Stimulated activated CD4-positive, alpha-beta T cell treated with anti-CD3 and anti-CD28 coated beads, Interleukin-4, amount 100 ng/mL, for 24 hours (primary cell): ENCODE results near the gene PKN3.
A peak's percentile ranks its signal among the peaks of the same experiment; 100 is the strongest.
"Not testable (repeated sequence)": the region's sequence is repeated elsewhere in the genome, so short reads cannot be mapped to it uniquely, and the experiment has no call there.

Experiments used
- DNase-seq: peaks from one replicate; pipeline ENCODE4 v3.0.0-alpha.2; 2020

PKN3 gene

GRCh38 chr9:128702445-128702948, at the start of gene PKN3:
Gene PKN3 (plus strand): TSS chr9:128702503. CDS start chr9:128702916, 413 bp downstream.
- DNase-seq: peak; percentile 89

DNA sequence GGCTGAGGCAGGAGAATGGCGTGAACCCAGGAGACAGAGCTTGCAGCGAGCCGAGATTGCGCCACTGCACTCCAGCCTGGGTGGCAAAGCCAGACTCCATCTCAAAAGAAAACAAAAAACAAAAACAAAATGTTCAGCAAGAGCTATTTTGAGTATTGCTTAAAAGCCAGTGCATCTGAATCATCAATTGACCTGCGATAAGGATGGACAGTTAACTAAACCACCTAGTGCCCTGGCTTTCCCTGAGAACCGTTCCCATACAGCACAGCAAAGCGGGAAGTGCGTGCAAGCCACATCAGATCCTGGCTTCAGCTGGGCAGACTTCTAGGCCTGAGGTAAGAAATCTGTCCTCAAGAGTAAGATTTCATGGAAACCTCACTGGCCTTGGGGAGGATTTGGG, 48.4 kb upstream of the PKN3 start:
- no peak for DNase-seq

DNA sequence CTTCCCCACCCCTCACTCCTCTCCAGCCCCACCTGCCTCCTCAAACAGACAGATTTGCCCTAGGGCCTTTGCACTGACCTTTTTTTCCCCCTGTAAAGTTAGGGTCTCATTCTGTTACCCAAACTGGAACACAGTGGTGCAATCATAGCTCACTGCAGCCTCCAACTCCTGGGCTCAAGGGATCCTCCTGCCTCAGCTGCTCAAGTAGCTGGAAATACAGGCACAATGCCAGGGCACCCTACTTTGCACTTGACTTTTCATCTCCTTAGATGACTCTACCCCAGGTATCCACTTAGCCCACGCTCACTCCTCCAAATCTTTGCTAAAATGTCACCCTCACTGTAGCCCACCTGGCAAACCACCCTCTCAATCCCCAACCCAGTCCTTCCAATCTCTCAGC, 47.8 kb upstream of the PKN3 start:
- no peak for DNase-seq

- DNase-seq: peak; percentile 97
Observed at GRCh38 chr9:128656416-128657343, 45.6 kb upstream of the PKN3 start, which contains the start of gene DYNC2I2. Gene DYNC2I2 (minus strand): TSS chr9:128656847. CDS start chr9:128656726, 121 bp downstream.

GRCh38 chr9:128657344-128657704, 45.0 kb upstream of the PKN3 start:
- no peak for DNase-seq

DNA sequence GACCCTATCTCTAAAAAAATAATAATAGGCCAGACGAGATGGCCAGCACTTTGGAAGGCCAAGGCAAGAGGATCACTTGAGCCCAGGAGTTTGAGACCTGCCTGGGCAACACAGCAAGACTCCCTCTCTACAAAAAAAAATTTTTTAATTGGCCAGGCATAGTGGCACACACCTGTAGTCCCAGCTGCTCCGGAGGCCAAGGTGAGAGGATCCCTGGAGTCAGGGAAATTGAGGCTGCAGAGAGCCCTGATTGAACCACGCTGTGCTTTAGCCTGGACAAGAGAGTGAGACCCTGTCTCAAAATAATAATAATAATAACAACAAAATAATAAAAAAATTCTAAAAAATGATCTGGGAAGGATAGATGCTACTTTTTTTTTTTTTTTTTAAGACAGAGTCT, 44.5 kb upstream of the PKN3 start:
- no peak for DNase-seq

- not testable (repeated sequence) for DNase-seq
Observed at GRCh38 chr9:128666481-128666941, 35.8 kb upstream of the PKN3 start.

GRCh38 chr9:128669786-128670185, 32.5 kb upstream of the PKN3 start:
- DNase-seq: no peak

- DNase-seq: no peak
Observed at GRCh38 chr9:128675382-128675781, 26.9 kb upstream of the PKN3 start.

- no peak for DNase-seq
Observed at GRCh38 chr9:128677794-128678193, 24.5 kb upstream of the PKN3 start.

DNA sequence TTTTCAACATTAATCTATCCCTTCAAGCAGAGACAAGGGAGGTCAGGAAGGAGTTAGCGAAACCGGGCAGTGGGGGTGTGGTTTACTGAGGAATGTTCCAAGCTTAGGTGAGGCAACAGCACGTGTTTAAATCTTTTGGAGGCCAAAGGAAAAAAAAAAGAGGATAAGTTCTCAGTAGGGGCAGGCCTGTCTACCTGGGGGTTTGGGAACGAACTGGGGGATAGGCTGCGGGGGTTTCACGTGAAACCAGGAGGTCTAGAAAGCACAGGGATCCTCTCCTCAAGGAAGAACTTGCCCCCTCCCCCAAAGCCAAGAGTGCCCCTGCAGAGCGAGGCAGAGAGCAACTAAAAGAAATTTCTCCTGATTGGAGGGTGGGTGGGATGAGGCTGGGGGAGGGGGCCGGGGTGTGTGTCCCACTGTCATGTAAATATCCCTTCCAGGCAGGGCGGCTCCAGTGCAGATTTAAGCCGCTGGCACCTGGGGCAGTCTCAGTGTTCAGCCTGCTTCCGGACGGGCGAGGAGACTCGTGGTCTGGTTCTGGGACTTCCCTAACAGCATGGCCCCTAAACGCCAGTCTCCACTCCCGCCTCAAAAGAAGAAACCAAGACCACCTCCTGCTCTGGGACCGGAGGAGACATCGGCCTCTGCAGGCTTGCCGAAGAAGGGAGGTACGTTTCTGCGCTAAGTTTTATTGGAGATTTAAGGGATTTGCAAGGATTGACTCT, 18.8 kb upstream of the PKN3 start:
- DNase-seq: peak; percentile 31

DNA sequence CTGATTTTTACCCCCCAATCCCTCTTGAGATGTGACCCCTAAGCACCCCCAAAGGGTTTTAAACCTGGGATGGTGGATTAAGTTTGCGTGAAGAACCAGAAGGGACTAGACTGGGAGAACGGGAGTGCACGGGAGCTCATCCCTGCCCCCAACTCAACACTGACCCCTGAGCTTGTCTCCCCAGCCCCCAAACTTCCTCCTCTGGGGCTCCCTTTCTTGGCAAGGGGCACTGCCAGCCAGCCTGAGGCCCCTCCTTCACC, 18.3 kb upstream of the PKN3 start:
- no peak for DNase-seq

- peak; percentile 79 for DNase-seq
Observed at GRCh38 chr9:128684325-128685199, 17.7 kb upstream of the PKN3 start.

- DNase-seq: peak; percentile 53
Observed at GRCh38 chr9:128685636-128686489, 16.4 kb upstream of the PKN3 start.

- DNase-seq: no peak
Observed at GRCh38 chr9:128687453-128687852, 14.8 kb upstream of the PKN3 start.

- peak; percentile 91 for DNase-seq
Observed at GRCh38 chr9:128688501-128689292, 13.6 kb upstream of the PKN3 start, which contains the start of gene SET. Gene SET (plus strand): TSS chr9:128689222. CDS start chr9:128689583, 361 bp downstream.

DNA sequence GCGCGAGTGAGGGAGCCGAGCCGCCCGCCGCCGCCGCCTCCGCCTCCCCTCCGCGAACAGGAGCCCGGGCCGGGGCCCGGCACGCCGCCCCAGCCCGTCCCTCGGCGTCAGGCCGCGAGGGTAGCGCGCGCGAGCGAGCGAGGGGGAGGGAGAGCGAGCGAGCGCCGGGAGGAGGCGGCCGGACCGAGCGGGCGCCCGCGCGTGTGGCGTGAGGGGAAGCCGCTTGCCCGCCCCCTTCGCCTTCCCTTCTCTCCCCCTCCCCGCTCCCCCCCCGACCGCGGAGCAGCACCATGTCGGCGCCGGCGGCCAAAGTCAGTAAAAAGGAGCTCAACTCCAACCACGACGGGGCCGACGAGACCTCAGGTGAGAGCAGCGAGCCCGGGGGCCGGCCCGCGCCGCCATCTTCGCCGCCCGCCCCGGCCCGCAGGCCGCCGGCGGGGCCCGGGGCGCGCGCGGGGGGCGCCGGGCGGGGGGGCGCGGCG, 13.0 kb upstream of the PKN3 start:
- peak; percentile 61 for DNase-seq

DNA sequence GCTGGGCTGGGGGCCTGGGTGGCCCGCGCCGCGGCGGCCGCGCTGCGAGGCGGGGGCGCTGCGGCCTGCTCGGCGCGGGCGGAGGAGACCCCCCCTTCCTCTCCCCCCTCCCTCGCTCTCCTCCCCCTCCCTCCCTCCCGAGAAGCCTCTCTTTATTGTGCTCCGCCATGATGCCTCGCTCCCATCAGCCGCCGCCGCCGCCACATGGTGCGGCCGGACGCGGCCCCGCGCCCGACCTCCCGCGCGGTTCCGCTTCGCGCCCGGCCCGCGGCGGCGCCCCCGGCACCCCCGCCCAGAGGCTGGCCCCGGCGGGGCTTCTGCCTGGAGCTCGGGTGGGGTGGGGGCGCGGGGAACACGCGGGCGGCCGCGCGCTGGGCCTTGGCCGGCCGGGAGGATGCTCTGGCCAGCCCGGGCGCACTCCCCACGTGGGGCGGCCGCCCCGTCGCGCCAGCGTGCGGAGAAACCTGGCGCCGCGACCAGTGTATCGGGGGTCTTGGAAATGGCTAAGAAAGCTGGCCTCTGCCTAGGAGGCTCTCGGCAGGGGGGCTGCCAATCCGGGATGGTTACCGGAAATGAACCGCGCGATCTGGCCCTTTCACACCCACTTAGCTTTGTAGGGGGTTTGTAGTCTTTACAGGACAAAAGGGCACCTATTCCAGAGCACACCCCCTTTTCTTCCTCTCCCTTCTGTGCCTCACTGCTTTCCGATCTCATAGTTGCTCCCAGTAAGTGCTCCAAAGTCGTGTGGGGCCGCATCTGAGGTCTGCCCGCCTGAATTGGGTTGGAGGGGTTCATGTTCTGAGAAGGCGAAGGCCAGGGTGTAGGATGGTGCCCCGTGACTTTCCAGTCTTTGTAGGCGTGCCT, 12.3 kb upstream of the PKN3 start:
- peak; percentile 52 for DNase-seq

DNA sequence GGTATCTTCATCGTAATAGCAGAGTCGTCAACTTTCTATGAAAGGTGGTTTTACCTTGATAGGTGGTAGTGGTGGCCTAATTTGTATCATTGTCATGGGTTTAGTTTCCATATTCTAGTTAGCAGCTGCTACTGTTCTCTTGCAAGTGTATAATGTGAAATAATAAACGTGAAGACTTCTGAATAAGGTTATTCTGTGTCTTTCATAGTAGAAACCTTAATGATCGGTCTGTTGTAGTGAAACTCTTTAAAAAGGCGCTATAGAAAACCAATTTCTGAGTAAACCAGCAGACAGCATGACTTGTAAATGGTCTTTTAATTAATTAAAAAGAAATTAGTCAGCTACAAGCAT, 11.6 kb upstream of the PKN3 start:
- no peak for DNase-seq

- DNase-seq: not testable (repeated sequence)
Observed at GRCh38 chr9:128693738-128694137, 8.6 kb upstream of the PKN3 start.
